IMR-90 (cell line): ENCODE results near the gene TMEM253. TPM values are rescaled to one million over a fixed set of nuclear protein-coding genes. Genes with fewer than 3 reads are reported as not detected.

Source experiments
- ATAC-seq: fragments of 200-7000 bp; cut with Tn5 transposase; 2 replicates; pipeline ENCODE4 v1.9.1; 2020; ENCODE audit warnings: low read depth, mild to moderate bottlenecking, moderate library complexity
- BruUV-seq: library from RNA; stranded (reverse); fragments of 400-500 nt; replicated peaks from 2 replicates; lab custom pipeline; 2021; lab: Mats Ljungman, UMichigan
- CTCF ChIA-PET: fragments of 300-600 bp; formaldehyde crosslinking; extraction: SDS; loops from one replicate; lab custom pipeline; 2021; ENCODE audit warnings: antibody characterized with exemption; lab: Yijun Ruan, JAX
- POLR2A ChIA-PET: fragments of 300-600 bp; sonication (Branson Sonifier 250); formaldehyde crosslinking; loops from one replicate; lab custom pipeline; 2022; ENCODE audit warnings: antibody characterized with exemption; ENCODE audit not compliant: unreplicated experiment; lab: Charles Lee
- DNase-seq: peaks from one replicate; pipeline ENCODE4 v3.0.0; 2013
- H2AFZ ChIP-seq: replicated peaks from 2 replicates; pipeline ENCODE3; 2013; ENCODE audit warnings: low read length, mild to moderate bottlenecking; ENCODE audit not compliant: poor library complexity
- H2AK5ac ChIP-seq: 2 replicates; pipeline ENCODE4 v1.6.1; 2013; ENCODE audit warnings: low read depth, low read length, inconsistent platforms
- H2AK9ac ChIP-seq: replicated peaks from 2 replicates; pipeline ENCODE3; 2013; ENCODE audit warnings: mild to moderate bottlenecking, low read depth, low read length, moderate library complexity; ENCODE audit not compliant: poor library complexity
- H2BK120ac ChIP-seq: 2 replicates; pipeline ENCODE4 v1.6.1; 2013; ENCODE audit warnings: low read depth, low read length, inconsistent platforms
- H2BK15ac ChIP-seq: 3 replicates; pipeline ENCODE4 v1.6.1; 2013; ENCODE audit warnings: low read depth, low read length, inconsistent platforms
- H2BK20ac ChIP-seq: 2 replicates; pipeline ENCODE4 v1.6.1; 2013; ENCODE audit warnings: low read depth, mild to moderate bottlenecking, inconsistent platforms, low read length, moderate library complexity
- H2BK5ac ChIP-seq: 2 replicates; pipeline ENCODE4 v1.6.1; 2013; ENCODE audit warnings: mild to moderate bottlenecking, low read depth, low read length, inconsistent platforms; ENCODE audit not compliant: poor library complexity, severe bottlenecking
- H3K14ac ChIP-seq: replicated peaks from 2 replicates; pipeline ENCODE4 v1.6.1; 2013; ENCODE audit warnings: low read depth, low read length, inconsistent platforms
- H3K18ac ChIP-seq: 2 replicates; pipeline ENCODE4 v1.6.1; 2013; ENCODE audit warnings: low read depth, low read length, control low read depth
- H3K23ac ChIP-seq: 2 replicates; pipeline ENCODE4 v1.6.1; 2013; ENCODE audit warnings: low read depth, low read length, inconsistent platforms
- H3K27ac ChIP-seq: 2 replicates; pipeline ENCODE4 v1.5.1; 2013; ENCODE audit warnings: mild to moderate bottlenecking, control low read depth, low read length; ENCODE audit not compliant: insufficient read depth
- H3K27me3 ChIP-seq: 2 replicates; pipeline ENCODE4 v1.6.1; 2013; ENCODE audit warnings: low read length; ENCODE audit not compliant: control insufficient read depth, insufficient read depth
- H3K36me3 ChIP-seq: 2 replicates; pipeline ENCODE4 v1.6.1; 2013; ENCODE audit warnings: low read length, mixed read lengths; ENCODE audit not compliant: control insufficient read depth, insufficient read depth
- H3K4ac ChIP-seq: 2 replicates; pipeline ENCODE4 v1.6.1; 2013; ENCODE audit warnings: low read depth, low read length, inconsistent platforms
- H3K4me1 ChIP-seq: 2 replicates; pipeline ENCODE4 v1.6.1; 2013; ENCODE audit warnings: low read length, mixed read lengths; ENCODE audit not compliant: control insufficient read depth, insufficient read depth
- H3K4me2 ChIP-seq: 2 replicates; pipeline ENCODE4 v1.6.1; 2013; ENCODE audit warnings: low read depth, mild to moderate bottlenecking, control low read depth, low read length, moderate library complexity
- H3K4me3 ChIP-seq: 2 replicates; pipeline ENCODE4 v1.5.1; 2013; ENCODE audit warnings: low read depth, mild to moderate bottlenecking, control low read depth, low read length, moderate library complexity; ENCODE audit not compliant: insufficient read depth
- H3K56ac ChIP-seq: 2 replicates; pipeline ENCODE4 v1.6.1; 2013; ENCODE audit warnings: low read length, inconsistent platforms; ENCODE audit not compliant: insufficient read depth; ENCODE audit errors: extremely low read depth
- H3K79me1 ChIP-seq, 2 experiments: 2 replicates each; pipeline ENCODE4 v1.6.1; 2013; ENCODE audit warnings: low read length in 2 of 2, inconsistent platforms in 1 of 2, low read depth in 1 of 2
- H3K9ac ChIP-seq: 2 replicates; pipeline ENCODE4 v1.6.1; 2013; ENCODE audit warnings: low read depth, low read length, control low read depth
- H3K9me1 ChIP-seq: 2 replicates; pipeline ENCODE4 v1.6.1; 2013; ENCODE audit warnings: low read length, inconsistent platforms; ENCODE audit not compliant: insufficient read depth
- H3K9me3 ChIP-seq: 2 replicates; pipeline ENCODE4 v1.6.1; 2013; ENCODE audit warnings: low read length; ENCODE audit not compliant: control insufficient read depth, insufficient read depth
- H4K20me1 ChIP-seq: 2 replicates; pipeline ENCODE4 v1.6.1; 2013; ENCODE audit warnings: low read length, inconsistent platforms; ENCODE audit not compliant: insufficient read depth
- H4K5ac ChIP-seq: 2 replicates; pipeline ENCODE4 v1.6.1; 2013; ENCODE audit warnings: mild to moderate bottlenecking, low read depth, low read length, control low read depth
- H4K8ac ChIP-seq, 2 experiments: 2 replicates each; pipeline ENCODE4 v1.6.1; 2013; ENCODE audit warnings: low read depth in 2 of 2, low read length in 2 of 2, control low read depth in 1 of 2, inconsistent platforms in 1 of 2
- H4K91ac ChIP-seq: 2 replicates; pipeline ENCODE4 v1.6.1; 2013; ENCODE audit warnings: low read depth, low read length, inconsistent platforms; ENCODE audit not compliant: insufficient read depth
- CEBPB ChIP-seq: IDR thresholded peaks from 2 replicates; pipeline ENCODE4 v1.6.1; 2012; ENCODE audit warnings: low read depth, low read length, improper control_type of control experiment
- FOS ChIP-seq: fragments of 150-350 bp; IDR thresholded peaks from 2 replicates; pipeline ENCODE4 v1.6.1; 2016; ENCODE audit warnings: low read depth, low read length
- MAFK ChIP-seq: IDR thresholded peaks from 2 replicates; pipeline ENCODE4 v1.6.1; 2012; ENCODE audit warnings: low read depth, low read length, improper control_type of control experiment
- MAZ ChIP-seq: IDR thresholded peaks from 2 replicates; pipeline ENCODE4 v1.6.1; 2012; ENCODE audit warnings: low read depth, mild to moderate bottlenecking, low read length, improper control_type of control experiment, moderate library complexity, borderline replicate concordance
- POLR2A ChIP-seq: IDR thresholded peaks from 2 replicates; pipeline ENCODE4 v1.6.1; 2012; ENCODE audit warnings: mild to moderate bottlenecking, low read depth, low read length
- RAD21 ChIP-seq: IDR thresholded peaks from 2 replicates; pipeline ENCODE4 v1.6.1; 2012; ENCODE audit warnings: low read length, improper control_type of control experiment
- RCOR1 ChIP-seq: IDR thresholded peaks from 2 replicates; pipeline ENCODE4 v1.6.1; 2012; ENCODE audit warnings: mild to moderate bottlenecking, low read length, improper control_type of control experiment; ENCODE audit not compliant: insufficient replicate concordance
- WGBS, 2 experiments: methylation state at CpG; one replicate each; pipeline versions ENCODE4 v1.1.5 to v1.1.7; 2013; ENCODE audit warnings: missing lambda C conversion rate in 2 of 2; ENCODE audit not compliant: insufficient read length in 1 of 2; ENCODE audit errors: extremely low coverage in 2 of 2; 5-methylcytosine and 5-hydroxymethylcytosine counted together
- dilution Hi-C: fragments of 300-500 bp; cut with HindIII; formaldehyde crosslinking; loops from one replicate; pipeline ENCODE4 v1.14.3; 2018; ENCODE audit warnings: low sequenced_read_pairs; ENCODE audit not compliant: unreplicated experiment
- in situ Hi-C: fragments of 300-500 bp; cut with MboI; formaldehyde crosslinking; loops from 3 replicates; pipeline ENCODE4 v1.14.3; 2019; ENCODE audit warnings: low sequenced_read_pairs, inconsistent platforms, mixed read lengths
- intact Hi-C: fragments of 100-400 bp; cut with micrococcal nuclease; formaldehyde crosslinking; loops from 2 replicates; pipeline ENCODE4 v1.10.0; 2022
- polyA plus RNA-seq, 3 experiments: library from polyadenylated mRNA; depleted of rRNA; stranded (reverse); fragments of >200 nt; gene quantifications; 2 replicates each; pipeline ENCODE4 v1.2.3, GENCODE V29; 2012; ENCODE audit warnings: low replicate concordance in 1 of 3
- total RNA-seq: library from RNA; depleted of rRNA; stranded (reverse); fragments of >200 nt; gene quantifications from 2 replicates; pipeline ENCODE4 v1.2.3, GENCODE V29; 2012
- TF ChIP-seq, protein P1 (sequence below): conservative IDR thresholded peaks from 2 replicates; pipeline ENCODE4 v1.5.1; 2012; ENCODE audit warnings: mild to moderate bottlenecking, low read depth, low read length, improper control_type of control experiment
- TF ChIP-seq, protein P2 (sequence below): fragments of 150-350 bp; IDR thresholded peaks from 2 replicates; pipeline ENCODE4 v1.6.1; 2016; ENCODE audit warnings: low read depth, mild to moderate bottlenecking, low read length, moderate library complexity, borderline replicate concordance

TMEM253 gene
- total and polyA plus RNA-seq, 2 of the 4 experiments (the other 2 are of a cell fraction) = 0.07 TPM; not detected in 1

DNA sequence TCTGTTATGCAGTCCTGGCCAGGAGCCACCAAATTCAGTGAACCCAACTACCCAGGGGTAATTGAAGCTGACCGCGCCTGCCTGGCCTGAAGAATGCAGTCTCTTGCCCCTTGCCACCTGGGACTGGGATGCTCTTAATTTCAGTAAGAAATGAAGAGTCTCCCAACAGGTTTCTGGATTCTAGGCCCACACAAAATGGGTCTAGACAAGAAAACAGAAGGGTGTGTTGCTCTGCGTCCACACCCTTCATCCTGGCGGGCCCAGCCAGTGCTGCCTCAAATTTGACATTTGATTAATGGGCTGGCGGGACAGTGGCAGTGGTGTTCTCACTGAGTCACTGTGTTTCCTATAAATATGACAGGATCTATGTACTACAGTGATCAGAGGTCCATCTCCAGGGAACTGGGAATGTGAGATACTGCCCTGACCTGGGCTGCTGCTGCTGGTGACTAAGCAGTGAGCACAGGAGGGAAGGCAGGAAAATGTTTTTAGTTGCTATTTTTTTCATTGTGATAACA, 6.5 kb downstream of the TMEM253 start:
- Histone ChIP-seq H3K9me3 (no peaks in the 10 kb centered on the region), H2AFZ (peak overlapping the region; percentile 5), H2AK5ac (no peak overlapping the region), H2BK5ac (no peak overlapping the region), H2BK15ac (no peak overlapping the region), H3K14ac (no peak overlapping the region), H3K27me3 (no peaks in the 10 kb centered on the region), H4K8ac (no peak overlapping the region), H3K4me3 (no peak overlapping the region), H3K9ac (no peak overlapping the region), H2BK120ac (no peak overlapping the region), H3K56ac (no peak overlapping the region), H2BK20ac (no peak overlapping the region), H3K9me1 (no peaks in the 10 kb centered on the region; the same call in 1 of the 2 replicates), H4K20me1 (no peaks in the 10 kb centered on the region), H3K23ac (no peak overlapping the region), H3K18ac (no peak overlapping the region), H3K36me3 (no peaks in the 10 kb centered on the region), H2AK9ac (no peak overlapping the region), H3K79me1 (no peaks in the 10 kb centered on the region), H3K4me1 (peaks cover 4% of the 10 kb centered on the region), H3K4ac (no peak overlapping the region), H3K27ac (no peak overlapping the region), H4K91ac (no peak overlapping the region), H3K4me2 (no peak overlapping the region), H4K5ac (no peak overlapping the region)
- DNase-seq = peak; percentile 48
- no peak for TF ChIP-seq POLR2A
- TF ChIP-seq, protein P1, sequence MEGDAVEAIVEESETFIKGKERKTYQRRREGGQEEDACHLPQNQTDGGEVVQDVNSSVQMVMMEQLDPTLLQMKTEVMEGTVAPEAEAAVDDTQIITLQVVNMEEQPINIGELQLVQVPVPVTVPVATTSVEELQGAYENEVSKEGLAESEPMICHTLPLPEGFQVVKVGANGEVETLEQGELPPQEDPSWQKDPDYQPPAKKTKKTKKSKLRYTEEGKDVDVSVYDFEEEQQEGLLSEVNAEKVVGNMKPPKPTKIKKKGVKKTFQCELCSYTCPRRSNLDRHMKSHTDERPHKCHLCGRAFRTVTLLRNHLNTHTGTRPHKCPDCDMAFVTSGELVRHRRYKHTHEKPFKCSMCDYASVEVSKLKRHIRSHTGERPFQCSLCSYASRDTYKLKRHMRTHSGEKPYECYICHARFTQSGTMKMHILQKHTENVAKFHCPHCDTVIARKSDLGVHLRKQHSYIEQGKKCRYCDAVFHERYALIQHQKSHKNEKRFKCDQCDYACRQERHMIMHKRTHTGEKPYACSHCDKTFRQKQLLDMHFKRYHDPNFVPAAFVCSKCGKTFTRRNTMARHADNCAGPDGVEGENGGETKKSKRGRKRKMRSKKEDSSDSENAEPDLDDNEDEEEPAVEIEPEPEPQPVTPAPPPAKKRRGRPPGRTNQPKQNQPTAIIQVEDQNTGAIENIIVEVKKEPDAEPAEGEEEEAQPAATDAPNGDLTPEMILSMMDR = no peak
- no peak for TF ChIP-seq MAFK
- TF ChIP-seq RAD21 = no peak
- TF ChIP-seq CEBPB = no peak
- TF ChIP-seq, protein P2, sequence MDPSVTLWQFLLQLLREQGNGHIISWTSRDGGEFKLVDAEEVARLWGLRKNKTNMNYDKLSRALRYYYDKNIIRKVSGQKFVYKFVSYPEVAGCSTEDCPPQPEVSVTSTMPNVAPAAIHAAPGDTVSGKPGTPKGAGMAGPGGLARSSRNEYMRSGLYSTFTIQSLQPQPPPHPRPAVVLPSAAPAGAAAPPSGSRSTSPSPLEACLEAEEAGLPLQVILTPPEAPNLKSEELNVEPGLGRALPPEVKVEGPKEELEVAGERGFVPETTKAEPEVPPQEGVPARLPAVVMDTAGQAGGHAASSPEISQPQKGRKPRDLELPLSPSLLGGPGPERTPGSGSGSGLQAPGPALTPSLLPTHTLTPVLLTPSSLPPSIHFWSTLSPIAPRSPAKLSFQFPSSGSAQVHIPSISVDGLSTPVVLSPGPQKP = no peak
- TF ChIP-seq RCOR1 = no peak
- TF ChIP-seq FOS = no peak
- no peak for TF ChIP-seq MAZ
- no peak for ATAC-seq
- no TSS peak for BruUV-seq
- POLR2A ChIA-PET = no interaction called here
- intact Hi-C loops (loop anchor here (5.0 kb wide), 1 partner anchor 410 kb away; no protein-coding TSS in a partner anchor), in situ Hi-C loops (no loop called here), dilution Hi-C loops (no loop called here)
- CTCF ChIA-PET = interaction anchor here (0.6 to 1.3 kb wide), 2 partner anchors 93 to 99 kb away, joined by 4 read pairs; no protein-coding TSS in a partner anchor
- WGBS, 2 experiments = 60% methylated on average over 1 of the region's 5 CpGs; no CpG with 5 or more reads in 1 of the 2 experiments
